ENCODE measurements around the gene NSRP1. TPM values are rescaled to one million over a fixed set of nuclear protein-coding genes. Genes with fewer than 3 reads are reported as not detected.

Gene NSRP1
- polyA plus RNA-seq, 1 donor (not counting 4 experiments of a cell fraction or from before 2014, with no cell fraction given): 12.7 TPM

- TF ChIP-seq EZH2 (IDR thresholded peaks at IDR 0.05; ENCODE audit: low read length) (no peak), CTCF (optimal IDR thresholded peaks at IDR 0.05 in 1 of 3, IDR thresholded peaks at IDR 0.05 in 1 of 3, conservative IDR thresholded peaks at IDR 0.05 in 1 of 3; ENCODE audit: extremely low read depth in 1 of 3, insufficient read depth in 2 of 3, low read length in 3 of 3) (no peak)
- DNase-seq (ENCODE audit: low read depth, low spot score) (no peak), FAIRE-seq (no peak)
- no peaks in the 10 kb centered on the region for H3K79me2 ChIP-seq (ENCODE audit: control insufficient read depth, insufficient read depth, low read length)
- H4K20me1 ChIP-seq (ENCODE audit: control insufficient read depth, extremely low read depth, insufficient read depth, low read length): no peaks in the 10 kb centered on the region
- H3K36me3 ChIP-seq (ENCODE audit: control insufficient read depth in 2 of 2, extremely low read depth in 1 of 2, insufficient read depth in 2 of 2, low read length in 2 of 2): no peaks in the 10 kb centered on the region
- no peak overlapping the region for H2AFZ ChIP-seq (ENCODE audit: control insufficient read depth, low read length)
- no peak overlapping the region for H3K27ac ChIP-seq (ENCODE audit: control insufficient read depth, insufficient read depth, low read length)
- no peak overlapping the region for H3K4me2 ChIP-seq (ENCODE audit: control insufficient read depth, extremely low read depth, insufficient read depth, low read depth, low read length)
- no peak overlapping the region for H3K4me3 ChIP-seq (ENCODE audit: control insufficient read depth in 2 of 3, extremely low read depth in 1 of 3, insufficient read depth in 2 of 3, low read depth in 1 of 3, low read length in 3 of 3)
- no peaks in the 10 kb centered on the region for H3K9me3 ChIP-seq (ENCODE audit: control insufficient read depth, low read depth, low read length)
- no peak overlapping the region for H3K9ac ChIP-seq (ENCODE audit: control insufficient read depth, extremely low read depth, insufficient read depth, low read length)
- dilution Hi-C loops (cut with MboI; ENCODE audit: extremely low pct_ligation_motif_present, low sequenced_read_pairs): no loop called here
- peaks cover 4% of the 10 kb centered on the region for H3K4me1 ChIP-seq (ENCODE audit: control insufficient read depth, extremely low read depth, insufficient read depth, low read length)
- H3K27me3 ChIP-seq (ENCODE audit: control insufficient read depth, extremely low read depth, insufficient read depth, low read length): no peaks in the 10 kb centered on the region
- no peaks in the 10 kb centered on the region for H3K9me1 ChIP-seq (ENCODE audit: control insufficient read depth, extremely low read depth, insufficient read depth, low read length)
These were observed 24.8 kb upstream of the NSRP1 start for GRCh38 chr17:30091771-30092170.

- H3K9me3 ChIP-seq (ENCODE audit: control insufficient read depth, low read depth, low read length): no peaks in the 10 kb centered on the region
- H3K4me2 ChIP-seq (ENCODE audit: control insufficient read depth, extremely low read depth, insufficient read depth, low read depth, low read length): no peak overlapping the region
- no peak overlapping the region for H2AFZ ChIP-seq (ENCODE audit: control insufficient read depth, low read length)
- H3K27ac ChIP-seq (ENCODE audit: control insufficient read depth, insufficient read depth, low read length): no peak overlapping the region
- no peaks in the 10 kb centered on the region for H3K27me3 ChIP-seq (ENCODE audit: control insufficient read depth, extremely low read depth, insufficient read depth, low read length)
- no peaks in the 10 kb centered on the region for H3K79me2 ChIP-seq (ENCODE audit: control insufficient read depth, insufficient read depth, low read length)
- no peak overlapping the region for H3K9ac ChIP-seq (ENCODE audit: control insufficient read depth, extremely low read depth, insufficient read depth, low read length)
- no peak for TF ChIP-seq EZH2 (IDR thresholded peaks at IDR 0.05; ENCODE audit: low read length)
- no peak for TF ChIP-seq CTCF (optimal IDR thresholded peaks at IDR 0.05 in 1 of 3, IDR thresholded peaks at IDR 0.05 in 1 of 3, conservative IDR thresholded peaks at IDR 0.05 in 1 of 3; ENCODE audit: extremely low read depth in 1 of 3, insufficient read depth in 2 of 3, low read length in 3 of 3)
- H3K4me1 ChIP-seq (ENCODE audit: control insufficient read depth, extremely low read depth, insufficient read depth, low read length): peaks cover 4% of the 10 kb centered on the region
- DNase-seq (ENCODE audit: low read depth, low spot score) (no peak), FAIRE-seq (no peak)
- H3K4me3 ChIP-seq (ENCODE audit: control insufficient read depth in 2 of 3, extremely low read depth in 1 of 3, insufficient read depth in 2 of 3, low read depth in 1 of 3, low read length in 3 of 3): no peak overlapping the region
- dilution Hi-C loops (cut with MboI; ENCODE audit: extremely low pct_ligation_motif_present, low sequenced_read_pairs): no loop called here
- no peaks in the 10 kb centered on the region for H4K20me1 ChIP-seq (ENCODE audit: control insufficient read depth, extremely low read depth, insufficient read depth, low read length)
- no peaks in the 10 kb centered on the region for H3K9me1 ChIP-seq (ENCODE audit: control insufficient read depth, extremely low read depth, insufficient read depth, low read length)
- H3K36me3 ChIP-seq (ENCODE audit: control insufficient read depth in 2 of 2, extremely low read depth in 1 of 2, insufficient read depth in 2 of 2, low read length in 2 of 2): no peaks in the 10 kb centered on the region
These were observed 23.7 kb upstream of the NSRP1 start for GRCh38 chr17:30092886-30093285.

Measured in keratinocyte (primary cell).